Islet precursor cell (in vitro differentiated cells): ENCODE measurements around the gene SAC3D1.
A peak's percentile ranks its signal among the peaks of the same experiment; 100 is the strongest.

ENCODE experiments used
- DNase-seq: peaks from one replicate; pipeline ENCODE4 v3.0.0-alpha.2; 2018

Gene SAC3D1

DNA sequence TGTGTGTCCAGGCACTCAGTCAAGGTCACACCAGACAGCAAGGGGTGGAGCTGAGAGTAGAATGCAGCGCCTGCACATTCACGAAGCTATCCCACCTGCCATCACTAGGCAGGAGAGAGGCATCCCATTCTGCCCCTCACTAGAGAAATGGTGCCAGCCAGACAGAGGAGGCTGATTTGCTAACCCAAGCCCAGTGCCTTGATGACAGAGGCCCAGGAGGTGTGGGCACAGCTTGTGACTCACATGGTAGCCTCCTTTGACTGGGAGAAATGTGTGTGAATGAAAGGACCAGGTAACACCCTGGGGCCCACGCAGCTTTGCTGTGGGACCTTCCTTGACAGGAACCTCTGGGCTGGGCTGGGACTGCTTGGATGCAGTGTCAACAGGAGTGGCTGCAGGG lies 22.5 kb downstream of the SAC3D1 start:
- no peak for DNase-seq

- DNase-seq, result no peak
Measured at GRCh38 chr11:65064847-65065240, 23.8 kb downstream of the SAC3D1 start.

DNA sequence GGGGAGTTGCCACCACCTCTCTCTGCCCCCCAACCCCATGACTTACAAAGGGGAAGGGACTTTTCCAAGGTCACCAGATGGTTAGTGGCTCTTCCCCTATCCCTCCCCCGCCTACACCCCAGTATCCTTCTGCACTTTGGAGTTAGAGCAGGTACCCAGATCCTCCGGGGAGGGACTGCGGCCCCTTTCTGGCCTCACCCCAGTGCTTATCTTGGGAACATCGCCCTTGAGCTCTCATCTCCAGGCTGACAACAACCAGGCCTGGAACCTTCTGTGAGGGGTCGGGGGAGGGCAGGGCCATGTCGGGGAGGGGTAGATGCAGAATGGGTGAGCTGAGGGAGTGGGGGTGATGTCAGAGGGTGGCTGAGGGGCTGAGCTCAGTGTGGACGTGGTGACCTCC lies 24.8 kb downstream of the SAC3D1 start:
- DNase-seq, result no peak

DNA sequence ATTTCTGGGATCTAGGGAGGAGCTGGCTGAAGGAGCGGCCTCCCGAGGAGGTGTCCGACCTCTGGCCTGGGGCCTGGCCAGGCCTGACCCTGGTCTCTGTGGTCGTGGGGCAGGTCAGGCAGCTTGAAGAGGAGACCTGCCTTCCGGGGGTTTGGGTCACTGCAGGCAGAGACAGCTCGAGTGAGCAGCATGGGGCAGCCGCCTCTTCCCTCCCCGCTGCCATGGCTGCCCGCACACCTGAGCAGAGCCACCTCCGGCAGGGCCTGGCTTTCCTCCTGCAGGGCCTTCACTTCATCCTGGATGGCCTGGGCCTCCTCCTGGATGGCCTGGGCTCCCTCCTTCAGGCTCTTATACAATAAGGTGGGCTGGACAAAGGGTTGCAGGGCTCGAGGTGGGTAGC lies 25.3 kb downstream of the SAC3D1 start:
- no peak for DNase-seq

GRCh38 chr11:65066805-65067291 lies 25.8 kb downstream of the SAC3D1 start:
- DNase-seq, result no peak

GRCh38 chr11:65067446-65067845 lies 26.4 kb downstream of the SAC3D1 start:
- no peak for DNase-seq

- no peak for DNase-seq
Measured at GRCh38 chr11:65069217-65069616, 28.2 kb downstream of the SAC3D1 start.

DNA sequence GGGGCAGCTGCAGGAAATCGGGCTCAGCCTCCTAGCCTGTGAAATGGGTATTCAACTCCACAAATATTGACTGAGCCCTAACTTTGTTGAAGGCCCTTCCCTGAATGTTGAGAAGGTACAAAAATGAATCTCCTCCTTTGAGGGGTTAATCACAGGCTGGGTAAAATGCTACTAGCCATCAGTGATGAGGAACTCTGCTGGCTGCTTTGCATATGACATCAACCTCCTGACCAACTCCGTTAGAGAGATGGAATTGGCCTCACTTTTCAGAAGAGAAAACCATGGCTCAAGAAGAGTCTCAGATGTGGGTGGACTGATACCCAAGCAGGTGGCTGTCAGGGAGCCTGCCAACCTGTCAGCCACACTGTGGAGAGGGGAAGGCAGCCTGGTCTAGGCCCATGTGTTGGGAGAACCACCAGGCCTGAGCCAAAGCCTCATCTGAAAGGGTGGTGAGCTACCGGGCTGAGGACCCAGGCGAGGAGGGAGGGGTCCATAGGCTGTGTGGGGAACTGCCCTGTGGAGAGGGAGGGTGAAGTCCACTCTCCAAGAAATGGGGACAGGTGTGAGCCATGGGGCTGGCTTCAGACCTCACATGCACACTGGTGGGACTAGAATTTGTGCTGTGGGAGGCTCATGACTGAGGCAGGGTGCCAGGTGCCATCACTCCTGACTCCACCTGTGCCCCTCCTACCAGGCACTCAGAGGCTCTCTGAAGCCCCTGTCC lies 31.1 kb downstream of the SAC3D1 start:
- no peak for DNase-seq

- DNase-seq, result no peak
Measured at GRCh38 chr11:65072631-65072966, 31.6 kb downstream of the SAC3D1 start.

- no peak for DNase-seq
Measured at GRCh38 chr11:65077451-65077850, 36.4 kb downstream of the SAC3D1 start.

GRCh38 chr11:65078151-65078550 lies 37.1 kb downstream of the SAC3D1 start:
- peak; percentile 74 for DNase-seq

- peak; percentile 38 for DNase-seq
Measured at GRCh38 chr11:65078786-65079342, 37.9 kb downstream of the SAC3D1 start.

DNA sequence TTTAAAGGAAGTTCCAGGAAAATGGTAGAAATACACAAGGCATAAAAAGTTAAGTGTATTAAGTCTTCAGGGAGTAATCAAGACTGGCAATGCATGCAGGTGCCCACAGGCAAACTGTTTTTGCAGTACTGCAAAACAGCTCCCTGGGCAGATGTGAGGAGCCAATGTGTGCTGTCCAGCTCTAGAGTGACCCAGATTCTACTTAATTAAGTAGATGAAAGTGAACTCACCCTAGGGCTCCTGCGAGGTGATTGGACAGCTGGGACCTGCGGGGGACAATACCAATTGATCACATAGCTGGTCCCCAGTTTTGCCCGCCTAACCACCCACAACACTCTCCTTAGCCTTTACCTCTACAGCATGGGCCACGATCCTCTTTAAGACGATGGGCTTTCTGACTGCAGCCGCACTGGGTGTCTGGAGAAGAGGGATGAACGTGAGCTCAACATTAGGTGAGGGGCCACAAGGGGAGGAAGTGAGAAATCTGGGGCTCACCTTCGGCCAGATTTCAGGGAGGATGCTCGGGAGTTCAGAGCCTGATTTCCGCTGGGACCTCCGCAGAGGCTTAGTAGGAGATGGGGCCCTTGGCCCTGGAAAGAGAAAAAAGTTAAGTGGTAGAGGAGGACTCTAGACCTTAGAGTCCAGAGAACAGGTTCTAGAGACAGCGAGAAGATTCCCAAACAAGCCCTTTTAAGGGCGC lies 42.3 kb downstream of the SAC3D1 start:
- DNase-seq, result no peak

DNA sequence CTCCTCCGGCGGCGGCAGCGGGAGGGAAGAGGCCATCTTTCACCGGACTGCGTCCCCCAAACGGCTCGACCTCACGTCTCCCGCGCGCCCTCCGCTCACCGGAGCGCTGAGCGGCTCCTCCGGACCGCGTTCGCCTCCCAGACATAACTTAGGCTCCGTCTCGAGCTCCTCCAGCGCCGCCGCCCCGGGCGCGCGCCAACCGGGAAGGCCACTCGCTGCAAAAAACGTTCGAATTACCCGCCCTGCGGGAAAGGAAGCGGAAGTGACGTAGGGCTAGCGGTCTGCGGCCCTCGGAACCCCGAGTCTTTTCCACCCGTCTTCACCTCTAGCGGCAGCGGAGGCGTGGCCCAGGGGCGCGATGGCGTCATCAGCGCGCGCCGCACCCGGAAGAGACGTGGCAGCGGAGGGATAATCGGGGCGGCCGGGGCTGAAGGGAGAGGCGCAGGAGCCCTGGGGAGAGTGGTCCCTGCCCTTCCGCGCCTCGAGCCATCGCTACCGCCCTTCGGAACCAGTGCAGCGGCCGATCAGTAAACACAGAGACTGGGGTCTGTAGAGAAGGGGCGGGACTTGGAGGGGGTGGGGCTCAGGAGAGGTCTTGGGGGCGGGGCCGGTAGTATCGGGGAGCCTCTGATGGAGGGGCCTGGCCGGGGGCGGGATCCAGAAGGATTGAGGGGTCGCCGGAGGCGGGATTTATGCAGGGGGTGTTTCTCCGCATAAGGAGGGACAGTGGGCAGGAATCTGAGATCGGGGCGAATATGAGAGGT lies 43.0 kb downstream of the SAC3D1 start, which contains the start of the genes CDCA5 and ZFPL1:
TSS of gene CDCA5 (minus strand) at position 207 of the 764 bp plus-strand sequence. CDS start at position 145, 62 bp downstream.
TSS of gene ZFPL1 (plus strand) at position 389 of the 764 bp plus-strand sequence. CDS start 477 bp downstream, outside the sequence.
- DNase-seq, result peak; percentile 97

- no peak for DNase-seq
Measured at GRCh38 chr11:65084598-65085375, 43.8 kb downstream of the SAC3D1 start.

GRCh38 chr11:65085446-65085845 lies 44.4 kb downstream of the SAC3D1 start:
- no peak for DNase-seq

DNA sequence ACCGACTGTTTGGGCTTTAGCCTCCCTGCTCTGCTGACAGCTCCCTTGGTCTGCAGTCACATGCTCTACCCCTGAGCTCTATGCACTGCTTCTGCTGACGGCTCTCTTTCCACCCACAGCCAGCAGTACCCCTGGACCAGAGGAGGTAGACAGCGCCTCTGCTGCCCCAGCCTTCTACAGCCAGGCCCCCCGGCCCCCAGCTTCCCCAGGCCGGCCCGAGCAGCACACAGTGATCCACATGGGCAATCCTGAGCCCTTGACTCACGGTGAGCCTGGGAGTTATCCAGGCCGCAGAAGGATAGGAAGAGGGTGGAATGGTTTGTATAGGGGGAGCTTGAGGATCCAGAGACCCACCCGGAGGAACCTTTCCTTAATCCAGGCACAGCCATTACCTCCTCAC lies 45.8 kb downstream of the SAC3D1 start:
- DNase-seq, result no peak

DNA sequence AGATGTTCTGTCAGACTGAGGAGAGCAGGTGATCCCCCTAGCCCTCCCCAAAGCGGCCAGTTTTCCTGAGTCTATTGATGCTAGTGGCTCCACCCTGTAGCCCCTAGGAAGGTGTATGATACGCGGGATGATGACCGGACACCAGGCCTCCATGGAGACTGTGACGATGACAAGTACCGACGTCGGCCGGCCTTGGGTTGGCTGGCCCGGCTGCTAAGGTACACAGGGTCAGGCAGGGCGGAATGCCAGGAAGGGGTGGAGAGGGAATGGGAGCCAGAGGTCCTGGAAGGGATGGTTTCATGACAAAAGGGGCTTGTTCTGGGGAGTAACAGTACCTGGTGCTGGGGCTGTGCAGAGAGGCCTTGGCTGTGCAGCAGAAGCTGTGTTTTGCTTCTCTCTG lies 46.2 kb downstream of the SAC3D1 start:
- no peak for DNase-seq

GRCh38 chr11:65087827-65088226 lies 46.8 kb downstream of the SAC3D1 start:
- DNase-seq, result no peak

DNA sequence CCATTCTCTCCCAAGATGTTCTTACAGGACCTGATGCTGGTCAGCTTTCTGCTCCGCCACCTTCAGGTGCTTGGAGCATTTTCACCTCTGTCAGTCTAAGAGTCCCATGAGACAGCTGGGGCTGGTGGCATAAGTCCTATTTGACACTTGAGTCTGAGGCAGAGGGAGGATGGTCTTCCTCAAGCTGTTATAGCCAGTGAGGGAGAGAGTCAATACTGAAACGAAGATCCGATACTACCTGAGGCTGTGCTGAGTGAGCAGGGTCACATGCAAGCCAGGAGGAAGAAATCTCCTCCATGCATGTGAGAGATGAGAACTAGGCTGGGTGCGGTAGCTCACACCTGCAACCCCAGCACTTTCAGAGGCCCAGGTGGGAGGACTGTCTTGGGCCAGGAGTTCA lies 48.6 kb downstream of the SAC3D1 start:
- DNase-seq, result no peak

DNA sequence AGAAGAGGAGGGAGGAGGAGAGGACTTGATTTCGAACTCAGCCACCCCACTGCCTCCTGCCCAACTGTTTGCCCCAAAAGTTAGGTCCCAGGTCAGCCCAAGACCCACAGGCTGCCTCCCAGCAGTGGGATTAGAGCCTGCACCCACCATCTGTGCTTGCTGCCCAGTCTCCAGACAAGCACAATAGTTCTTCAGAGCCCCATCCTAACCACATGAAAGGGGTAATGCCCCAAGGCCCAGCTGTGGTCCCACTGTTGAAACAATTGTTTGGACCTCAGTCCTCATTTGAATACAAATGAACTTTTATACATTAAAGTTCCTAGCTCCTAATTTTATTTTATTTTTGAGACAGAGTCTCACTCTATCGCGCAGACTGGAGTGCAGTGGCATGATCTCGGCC lies 49.6 kb downstream of the SAC3D1 start:
- DNase-seq, result no peak
